Measurements from ENCODE around the gene PDE2A. TPM values are rescaled to one million over a fixed set of nuclear protein-coding genes. Genes with fewer than 3 reads are reported as not detected.

The PDE2A gene
- polyA plus RNA-seq, 3 donors from 2014 or later, result not detected

- H3K27ac Mint-ChIP-seq, result no peak overlapping the region
- H3K4me3 Mint-ChIP-seq, result no peak overlapping the region
- peaks cover 0 to 5% (median 2%) of the 10 kb centered on the region in 3 donors for H3K27me3 Mint-ChIP-seq (ENCODE audit: low read depth in 3 of 3)
- no peak for DNase-seq
- H3K36me3 Mint-ChIP-seq, result no peaks in the 10 kb centered on the region
- H3K4me1 Mint-ChIP-seq, result no peaks in the 10 kb centered on the region
- no peaks in the 10 kb centered on the region for H3K9me3 Mint-ChIP-seq
These were observed 18.2 kb downstream of the PDE2A start for GRCh38 chr11:72655896-72656464.

DNA sequence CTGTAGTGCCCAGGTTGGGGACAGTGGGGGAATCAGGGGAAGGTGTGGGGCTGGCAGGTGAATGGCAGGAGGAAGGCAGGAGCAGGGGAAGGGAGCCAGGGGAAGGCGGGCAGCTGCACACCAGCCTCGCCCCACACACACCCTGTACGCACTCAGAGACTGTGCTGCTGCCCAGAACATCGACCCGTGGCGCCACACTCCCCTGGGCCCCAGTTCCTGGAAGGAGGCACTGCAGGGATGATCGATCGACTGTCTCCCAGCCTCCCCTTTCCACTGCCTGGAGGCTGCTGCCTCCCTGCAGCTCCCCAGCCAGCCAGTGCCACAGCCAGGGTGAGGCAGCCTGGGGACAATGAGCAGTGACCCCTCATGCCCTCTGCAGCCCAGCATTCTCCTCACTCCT lies 19.2 kb downstream of the PDE2A start:
- H3K36me3 Mint-ChIP-seq, result no peaks in the 10 kb centered on the region
- no peak overlapping the region for H3K4me3 Mint-ChIP-seq
- H3K9me3 Mint-ChIP-seq, result no peaks in the 10 kb centered on the region
- no peak overlapping the region for H3K27ac Mint-ChIP-seq
- DNase-seq, result no peak
- H3K4me1 Mint-ChIP-seq, result no peaks in the 10 kb centered on the region
- H3K27me3 Mint-ChIP-seq (ENCODE audit: low read depth in 3 of 3), result peaks cover 3 to 5% (median 3%) of the 10 kb centered on the region in 3 donors

DNA sequence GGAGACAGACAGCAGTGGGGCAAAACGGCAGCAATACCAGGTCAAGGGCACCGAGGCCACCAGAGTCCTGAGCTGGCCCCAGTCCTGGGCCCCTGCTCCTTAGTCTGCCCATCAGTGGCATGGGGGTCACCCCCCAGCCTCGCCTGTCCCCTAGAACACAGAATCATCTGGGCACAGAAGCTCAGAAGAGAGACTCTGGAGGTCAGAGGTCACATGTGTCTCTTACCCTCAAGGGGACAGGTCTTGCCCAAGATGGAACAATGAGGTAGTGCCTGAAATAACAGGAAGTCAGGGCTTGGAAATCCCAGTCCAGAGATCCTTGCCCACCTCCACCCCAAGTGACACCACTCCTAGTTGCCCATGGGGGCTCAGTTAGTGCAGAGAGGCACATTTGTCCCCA lies 20.6 kb downstream of the PDE2A start:
- H3K4me3 Mint-ChIP-seq, result no peak overlapping the region
- no peak for DNase-seq
- no peaks in the 10 kb centered on the region for H3K4me1 Mint-ChIP-seq
- H3K27ac Mint-ChIP-seq, result no peak overlapping the region
- peaks cover 3 to 5% (median 3%) of the 10 kb centered on the region in 3 donors for H3K27me3 Mint-ChIP-seq (ENCODE audit: low read depth in 3 of 3)
- H3K36me3 Mint-ChIP-seq, result no peaks in the 10 kb centered on the region
- H3K9me3 Mint-ChIP-seq, result no peaks in the 10 kb centered on the region

GRCh38 chr11:72652873-72653630 lies 21.2 kb downstream of the PDE2A start:
- H3K4me1 Mint-ChIP-seq, result no peaks in the 10 kb centered on the region
- no peak for DNase-seq
- no peak overlapping the region for H3K4me3 Mint-ChIP-seq
- no peaks in the 10 kb centered on the region for H3K36me3 Mint-ChIP-seq
- no peaks in the 10 kb centered on the region for H3K9me3 Mint-ChIP-seq
- no peak overlapping the region for H3K27ac Mint-ChIP-seq
- peaks cover 3 to 5% (median 3%) of the 10 kb centered on the region in 3 donors for H3K27me3 Mint-ChIP-seq (ENCODE audit: low read depth in 3 of 3)

DNA sequence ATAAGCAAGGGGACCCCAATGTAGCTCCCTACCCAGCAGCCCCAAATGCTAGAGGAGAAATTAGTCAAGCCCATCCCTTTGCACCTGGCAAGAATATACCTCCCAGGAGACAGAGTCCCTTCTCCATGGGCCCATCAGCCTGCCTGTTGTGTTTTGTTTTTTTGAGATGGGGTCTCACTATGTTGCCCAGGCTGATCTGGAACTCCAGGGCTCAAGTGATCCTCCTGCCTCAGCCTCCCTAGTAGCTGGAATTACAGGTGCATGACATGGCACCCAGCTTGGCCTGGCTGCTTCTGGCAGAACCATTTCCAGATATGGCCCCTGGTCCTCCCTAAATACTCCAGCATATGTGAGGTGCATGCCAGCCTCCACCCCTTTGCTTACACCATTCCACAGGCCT lies 22.1 kb downstream of the PDE2A start:
- H3K27ac Mint-ChIP-seq, result no peak overlapping the region
- H3K36me3 Mint-ChIP-seq, result no peaks in the 10 kb centered on the region
- H3K4me3 Mint-ChIP-seq, result no peak overlapping the region
- H3K9me3 Mint-ChIP-seq, result no peaks in the 10 kb centered on the region
- no peaks in the 10 kb centered on the region for H3K4me1 Mint-ChIP-seq
- peaks cover 3 to 5% (median 3%) of the 10 kb centered on the region in 3 donors for H3K27me3 Mint-ChIP-seq (ENCODE audit: low read depth in 3 of 3)
- DNase-seq, result no peak

GRCh38 chr11:72649215-72649976 lies 24.8 kb downstream of the PDE2A start:
- H3K9me3 Mint-ChIP-seq, result no peaks in the 10 kb centered on the region
- H3K27me3 Mint-ChIP-seq (ENCODE audit: low read depth in 3 of 3), result peaks cover 1 to 3% (median 3%) of the 10 kb centered on the region in 3 donors
- H3K27ac Mint-ChIP-seq, result no peak overlapping the region
- DNase-seq, result no peak
- H3K4me3 Mint-ChIP-seq, result no peak overlapping the region
- H3K36me3 Mint-ChIP-seq, result no peaks in the 10 kb centered on the region
- H3K4me1 Mint-ChIP-seq, result no peaks in the 10 kb centered on the region

GRCh38 chr11:72648384-72649136 lies 25.7 kb downstream of the PDE2A start:
- Mint-ChIP-seq H3K9me3 (no peaks in the 10 kb centered on the region), H3K4me3 (no peak overlapping the region), H3K4me1 (peaks cover 0 to 4% of the 10 kb centered on the region in 2 donors), H3K27me3 (ENCODE audit: low read depth in 3 of 3) (peaks cover 1 to 5% (median 3%) of the 10 kb centered on the region in 3 donors), H3K36me3 (no peaks in the 10 kb centered on the region), H3K27ac (no peak overlapping the region)
- DNase-seq, result no peak

DNA sequence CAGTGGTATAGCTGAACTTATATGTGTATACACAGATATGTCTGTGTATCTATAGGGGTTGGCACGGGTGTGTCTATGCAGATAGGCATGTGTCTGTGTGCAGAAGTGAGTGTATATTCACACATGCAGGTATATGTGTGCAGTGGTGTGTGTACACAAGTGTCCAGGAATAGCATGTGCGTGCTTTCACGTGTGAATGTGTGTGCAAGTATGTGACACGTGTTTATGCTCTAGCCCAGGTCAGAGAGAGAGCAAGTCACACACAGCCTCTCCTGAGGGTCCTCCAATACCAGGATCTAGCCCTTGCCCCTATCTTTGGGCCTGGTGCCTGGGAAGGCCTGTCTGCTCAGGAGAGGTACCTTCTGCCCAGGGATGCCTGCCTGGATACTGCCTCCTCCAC lies 26.3 kb downstream of the PDE2A start:
- peaks cover 1 to 6% (median 3%) of the 10 kb centered on the region in 3 donors for H3K27me3 Mint-ChIP-seq (ENCODE audit: low read depth in 3 of 3)
- H3K4me1 Mint-ChIP-seq, result peaks cover 0 to 4% of the 10 kb centered on the region in 2 donors
- H3K4me3 Mint-ChIP-seq, result no peak overlapping the region
- no peak for DNase-seq
- no peaks in the 10 kb centered on the region for H3K9me3 Mint-ChIP-seq
- H3K36me3 Mint-ChIP-seq, result no peaks in the 10 kb centered on the region
- no peak overlapping the region for H3K27ac Mint-ChIP-seq

GRCh38 chr11:72646472-72646871 lies 27.8 kb downstream of the PDE2A start:
- H3K4me1 Mint-ChIP-seq, result peaks cover 0 to 4% of the 10 kb centered on the region in 2 donors
- H3K4me3 Mint-ChIP-seq, result no peak overlapping the region
- H3K9me3 Mint-ChIP-seq, result no peaks in the 10 kb centered on the region
- DNase-seq, result no peak
- H3K27ac Mint-ChIP-seq, result no peak overlapping the region
- no peaks in the 10 kb centered on the region for H3K36me3 Mint-ChIP-seq
- peaks cover 1 to 6% (median 3%) of the 10 kb centered on the region in 3 donors for H3K27me3 Mint-ChIP-seq (ENCODE audit: low read depth in 3 of 3)

DNA sequence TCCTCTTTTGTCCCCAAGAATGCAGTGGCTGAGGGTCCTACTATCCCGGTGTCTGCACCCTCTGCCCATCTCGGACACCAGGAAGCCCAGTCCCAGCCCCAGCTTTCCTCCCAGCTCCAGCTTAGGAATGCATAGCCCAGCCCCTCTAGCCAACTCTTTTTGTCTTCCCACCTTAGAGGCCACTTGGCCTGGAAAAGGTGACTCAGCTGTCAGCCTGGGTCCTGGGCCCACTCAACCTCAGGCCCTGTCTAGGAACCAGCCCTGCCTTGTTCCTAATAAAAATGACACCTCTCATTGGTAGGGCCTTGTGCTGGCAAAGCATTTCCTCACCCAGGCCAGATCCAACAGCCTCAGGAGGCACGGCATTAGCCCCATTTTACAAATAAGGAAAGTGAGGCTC lies 28.2 kb downstream of the PDE2A start:
- H3K27ac Mint-ChIP-seq, result no peak overlapping the region
- peaks cover 1 to 6% (median 3%) of the 10 kb centered on the region in 3 donors for H3K27me3 Mint-ChIP-seq (ENCODE audit: low read depth in 3 of 3)
- no peaks in the 10 kb centered on the region for H3K36me3 Mint-ChIP-seq
- H3K9me3 Mint-ChIP-seq, result no peaks in the 10 kb centered on the region
- H3K4me3 Mint-ChIP-seq, result peak overlapping the region in 1 of 5 donors; percentile 18
- DNase-seq, result no peak
- H3K4me1 Mint-ChIP-seq, result peaks cover 0 to 4% of the 10 kb centered on the region in 2 donors

DNA sequence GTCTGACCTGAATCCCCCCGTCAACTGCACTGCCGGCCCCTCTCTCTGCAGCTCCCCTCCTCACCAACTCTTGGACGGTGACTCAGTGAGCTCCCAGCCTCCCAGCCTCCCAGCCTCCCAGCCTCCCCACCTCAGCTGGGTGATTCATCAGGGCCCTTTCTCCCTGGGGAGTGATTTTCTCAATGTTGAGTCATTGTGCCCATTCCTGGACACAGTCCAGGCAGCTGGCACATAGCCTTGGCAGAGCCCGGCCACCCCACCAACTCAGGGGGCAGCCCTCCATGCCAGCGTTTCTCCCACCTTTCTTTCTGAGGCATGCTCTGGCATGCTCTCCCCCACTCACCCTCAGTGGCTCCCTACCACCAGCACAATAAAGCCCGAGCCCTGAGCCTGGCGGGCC lies 30.7 kb downstream of the PDE2A start:
- H3K36me3 Mint-ChIP-seq, result no peaks in the 10 kb centered on the region
- H3K27ac Mint-ChIP-seq, result peak overlapping the region in 1 of 6 donors; percentile 38

DNA sequence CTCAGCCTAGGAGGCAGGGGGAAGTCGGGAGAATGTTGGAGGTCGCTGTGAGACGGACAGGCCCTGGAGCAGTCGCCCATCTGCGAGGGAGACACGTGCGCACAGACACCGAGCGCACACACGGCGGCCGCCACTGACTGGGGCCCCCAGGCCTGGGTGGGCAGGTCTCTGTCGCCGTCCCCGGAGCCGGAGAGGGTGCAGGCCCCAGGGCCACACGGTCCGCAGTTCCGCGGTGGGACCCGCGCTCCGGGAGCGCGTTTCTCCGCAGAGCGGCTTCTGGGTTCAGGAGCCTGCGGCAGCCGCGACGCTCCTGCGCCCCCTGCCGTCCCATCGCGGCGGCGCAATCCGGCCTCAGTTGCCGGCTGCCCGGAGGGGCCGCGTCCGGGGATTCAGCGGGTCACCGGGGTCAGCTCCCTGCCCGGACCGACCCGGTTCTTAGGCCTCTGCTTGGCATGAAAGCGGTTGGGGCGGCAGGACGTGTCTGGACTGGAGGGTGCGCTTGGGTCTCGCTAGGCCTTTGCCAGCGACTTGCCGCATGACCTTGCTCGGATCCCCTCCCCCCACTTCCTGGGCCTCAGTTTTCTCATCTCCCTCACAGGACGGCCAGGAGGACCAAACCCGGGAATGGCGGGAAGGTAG lies 31.2 kb downstream of the PDE2A start:
- no peaks in the 10 kb centered on the region for H3K9me3 Mint-ChIP-seq
- peak; percentile 62 to 73 (median 68) for DNase-seq
- H3K27me3 Mint-ChIP-seq (ENCODE audit: low read depth in 3 of 3), result peaks cover 0 to 6% (median 4%) of the 10 kb centered on the region in 3 donors
- no peak overlapping the region for H3K27ac Mint-ChIP-seq
- H3K4me1 Mint-ChIP-seq, result peaks cover 0 to 4% of the 10 kb centered on the region in 2 donors
- peak overlapping the region; percentile 67 to 84 (median 76) for H3K4me3 Mint-ChIP-seq
- H3K36me3 Mint-ChIP-seq, result no peaks in the 10 kb centered on the region

More for the DNA sequence above, 30.7 kb downstream of the PDE2A start:
- DNase-seq, result no peak
- peaks cover 0 to 6% (median 1%) of the 10 kb centered on the region in 3 donors for H3K27me3 Mint-ChIP-seq (ENCODE audit: low read depth in 3 of 3)
- peaks cover 0 to 4% of the 10 kb centered on the region in 2 donors for H3K4me1 Mint-ChIP-seq
- peak overlapping the region; percentile 44 to 67 (median 63) for H3K4me3 Mint-ChIP-seq
- H3K9me3 Mint-ChIP-seq, result no peaks in the 10 kb centered on the region

All from immature natural killer cell (primary cell).